ENCODE results near the gene PBX1.

- no peak for TF ChIP-seq CTCF (IDR thresholded peaks at IDR 0.05; ENCODE audit: low read length)
- TF ChIP-seq EZH2 (optimal IDR thresholded peaks at IDR 0.05; ENCODE audit: low read depth, low read length), result no peak
- no peak for TF ChIP-seq EZH2phosphoT487 (IDR thresholded peaks at IDR 0.05; ENCODE audit: low read length)
Observed at GRCh38 chr1:164608651-164609057, 49.7 kb downstream of the PBX1 start.
